Endothelial cell of umbilical vein (primary cell): ENCODE measurements around the gene DENND1A. TPM values are rescaled to one million over a fixed set of nuclear protein-coding genes. Genes with fewer than 3 reads are reported as not detected.

Source experiments
- BruUV-seq: library from RNA; stranded (reverse); fragments of 400-500 nt; replicated peaks from 2 replicates; lab custom pipeline; 2021; lab: Mats Ljungman, UMichigan
- CTCF ChIA-PET: fragments of 300-600, 350-600 bp; sonication (Branson Sonifier 250); formaldehyde crosslinking; loops from one replicate; lab custom pipeline; 2021; ENCODE audit warnings: antibody characterized with exemption, inconsistent platforms; lab: Charles Lee
- POLR2A ChIA-PET: fragments of 300-600, 350-600 bp; sonication (Branson Sonifier 250); formaldehyde crosslinking; loops from one replicate; lab custom pipeline; 2021; ENCODE audit warnings: antibody characterized with exemption, inconsistent platforms; lab: Charles Lee
- DNase-seq: peaks from one replicate; pipeline ENCODE4 v3.0.0-alpha.2; 2011; ENCODE audit warnings: low read depth, low spot score
- FAIRE-seq: peaks from 2 replicates; lab custom pipeline; 2011; peaks lifted over from hg19 to GRCh38; lab: Jason Lieb, UNC
- H2AFZ ChIP-seq: 2 replicates; pipeline ENCODE4 v1.6.0; 2012; ENCODE audit warnings: low read depth, low read length, control low read depth, inconsistent platforms
- H3K27ac ChIP-seq: 2 replicates; pipeline ENCODE4 v1.5.1; 2011; ENCODE audit warnings: low read depth, mild to moderate bottlenecking, control low read depth, low read length, moderate library complexity; ENCODE audit not compliant: insufficient read depth
- H3K27me3 ChIP-seq, 2 experiments: 2 replicates each; pipeline versions ENCODE4 v1.6.0 to v1.6.1; 2011; ENCODE audit warnings: low read length in 2 of 2, mixed read lengths in 1 of 2; ENCODE audit not compliant: control insufficient read depth in 2 of 2, insufficient read depth in 2 of 2
- H3K36me3 ChIP-seq, 2 experiments: 2 replicates in 1 of 2; 3 replicates in 1 of 2; pipeline ENCODE4 v1.5.1; 2011; ENCODE audit warnings: low read length in 2 of 2, mild to moderate bottlenecking in 1 of 2, moderate library complexity in 1 of 2; ENCODE audit not compliant: control insufficient read depth in 2 of 2, insufficient read depth in 2 of 2; ENCODE audit errors: extremely low read depth in 1 of 2
- H3K4me1 ChIP-seq: 3 replicates; pipeline ENCODE4 v1.5.1; 2011; ENCODE audit warnings: mild to moderate bottlenecking, low read length; ENCODE audit not compliant: control insufficient read depth, insufficient read depth; ENCODE audit errors: extremely low read depth
- H3K4me2 ChIP-seq: 2 replicates; pipeline ENCODE4 v1.6.1; 2011; ENCODE audit warnings: low read length, control low read depth, mixed read lengths; ENCODE audit not compliant: insufficient read depth
- H3K4me3 ChIP-seq, 3 experiments: fragments of 200-600 bp in 1 of 3; sonication (generic), shearing (Covaris generic) in 1 of 3; replicated peaks in 1 of 3; 2 replicates each; pipeline ENCODE4 v1.5.1; 2011 to 2016; ENCODE audit warnings: control low read depth in 3 of 3, low read length in 3 of 3, mild to moderate bottlenecking in 2 of 3, inconsistent platforms in 1 of 3, low read depth in 1 of 3, moderate library complexity in 1 of 3; ENCODE audit not compliant: insufficient read depth in 1 of 3
- H3K79me2 ChIP-seq: 2 replicates; pipeline ENCODE4 v1.6.0; 2012; ENCODE audit warnings: low read length, inconsistent platforms; ENCODE audit not compliant: control insufficient read depth, insufficient read depth
- H3K9ac ChIP-seq: replicated peaks from 2 replicates; pipeline ENCODE3; 2011; ENCODE audit warnings: low read length, control low read depth; ENCODE audit not compliant: insufficient read depth; ENCODE audit errors: extremely low read depth
- H3K9me1 ChIP-seq: replicated peaks from 3 replicates; pipeline ENCODE4 v1.6.0; 2011; ENCODE audit warnings: mild to moderate bottlenecking, low read length; ENCODE audit not compliant: control insufficient read depth, insufficient read depth; ENCODE audit errors: extremely low read depth
- H3K9me3 ChIP-seq: replicated peaks from 2 replicates; pipeline ENCODE4 v1.5.1; 2012; ENCODE audit warnings: low read length, inconsistent platforms; ENCODE audit not compliant: control insufficient read depth, insufficient read depth
- H4K20me1 ChIP-seq: replicated peaks from 2 replicates; pipeline ENCODE3; 2011; ENCODE audit warnings: mild to moderate bottlenecking, low read length; ENCODE audit not compliant: control insufficient read depth, insufficient read depth; ENCODE audit errors: extremely low read depth
- EZH2 ChIP-seq: IDR thresholded peaks from 2 replicates; pipeline ENCODE4 v1.6.1; 2012; ENCODE audit warnings: borderline replicate concordance, low read depth, mild to moderate bottlenecking, moderate library complexity, low read length, inconsistent platforms; ENCODE audit not compliant: severe bottlenecking
- FOS ChIP-seq: IDR thresholded peaks from 2 replicates; pipeline ENCODE4 v1.6.1; 2011; ENCODE audit warnings: mild to moderate bottlenecking, low read length, moderate library complexity, borderline replicate concordance; ENCODE audit not compliant: insufficient read depth
- GATA2 ChIP-seq: IDR thresholded peaks from 2 replicates; pipeline ENCODE4 v1.7.0; 2011; ENCODE audit warnings: low read depth, mild to moderate bottlenecking, moderate library complexity, mixed read lengths, low read length; ENCODE audit not compliant: insufficient read length, insufficient read depth
- JUN ChIP-seq: IDR thresholded peaks from 2 replicates; pipeline ENCODE4 v1.6.1; 2011; ENCODE audit warnings: borderline replicate concordance, low read depth; ENCODE audit not compliant: insufficient read length, insufficient read depth
- MYC ChIP-seq: IDR thresholded peaks from one replicate; pipeline ENCODE4 v1.6.1; 2011; ENCODE audit warnings: mild to moderate bottlenecking, low read depth, low read length
- POLR2A ChIP-seq: IDR thresholded peaks from 2 replicates; pipeline ENCODE4 v1.6.1; 2012; ENCODE audit warnings: low read depth, mild to moderate bottlenecking, control low read depth, low read length
- POLR2AphosphoS5 ChIP-seq: IDR thresholded peaks from 2 replicates; pipeline ENCODE4 v1.6.1; 2012; ENCODE audit warnings: low read depth, mild to moderate bottlenecking, control low read depth, low read length, moderate library complexity; ENCODE audit not compliant: insufficient read depth
- dilution Hi-C: fragments of 300-500 bp; cut with MboI; formaldehyde crosslinking; loops from one replicate; pipeline ENCODE4 v1.15.0; 2019; ENCODE audit warnings: low sequenced_read_pairs; ENCODE audit not compliant: extremely low pct_ligation_motif_present
- intact Hi-C: fragments of 100-400 bp; cut with micrococcal nuclease; formaldehyde crosslinking; loops from one replicate; pipeline ENCODE4 v1.10.0; 2022
- polyA plus RNA-seq, 4 experiments: library from polyadenylated mRNA; depleted of rRNA in 3 of 4; stranded (reverse) in 3 of 4; unstranded in 1 of 4; fragments of >200 nt; gene quantifications; 2 replicates each; pipeline versions ENCODE4 v1.2.1 to v1.2.3, GENCODE V29; 2011 to 2012; ENCODE audit warnings: missing spikeins in 1 of 4
- total RNA-seq: library from RNA; stranded (reverse); gene quantifications from 2 replicates; pipeline ENCODE4 v1.2.3, GENCODE V29; 2021
- TF ChIP-seq, protein P1 (sequence below): IDR thresholded peaks from 2 replicates; pipeline ENCODE4 v1.6.1; 2011; ENCODE audit not compliant: insufficient read depth, insufficient read length
- TF ChIP-seq, protein P2 (sequence below), 2 donors: IDR thresholded peaks; 1 replicate in 1 of 2; 2 replicates in 1 of 2; pipeline ENCODE4 v1.5.1; 2011; ENCODE audit warnings: low read length in 2 of 2, mild to moderate bottlenecking in 2 of 2, moderate library complexity in 2 of 2, control low read depth in 1 of 2, inconsistent platforms in 1 of 2, low read depth in 1 of 2; ENCODE audit not compliant: insufficient read depth in 1 of 2; ENCODE audit errors: extremely low read depth in 1 of 2

DENND1A gene
- total and polyA plus RNA-seq, 2 donors (not counting 3 experiments of a cell fraction or from before 2014, with no cell fraction given), result 18.5 to 24.5 TPM

DNA sequence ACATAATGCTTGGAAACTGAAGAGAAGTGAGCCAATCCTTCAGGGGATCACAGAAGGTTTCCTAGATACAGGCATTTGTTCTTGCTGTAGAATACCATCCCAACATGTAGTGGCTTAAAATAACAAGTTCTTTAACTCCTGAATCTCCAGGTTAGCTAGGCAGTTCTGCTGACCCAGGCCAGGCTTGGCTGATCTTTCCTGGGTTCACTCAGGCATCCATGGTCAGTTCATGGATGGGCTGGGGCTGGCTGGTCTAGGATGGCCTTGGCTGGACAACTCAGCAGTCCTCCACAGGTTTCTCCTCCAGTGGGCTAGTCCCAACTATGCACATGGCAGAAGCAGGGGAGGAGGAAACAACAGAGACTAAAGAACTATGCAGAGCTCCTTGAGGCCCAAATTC is 37.4 kb upstream of the DENND1A start:
- Histone ChIP-seq H3K4me2 (no peak overlapping the region), H4K20me1 (no peaks in the 10 kb centered on the region), H3K79me2 (no peaks in the 10 kb centered on the region), H3K27ac (no peak overlapping the region), H3K9ac (no peak overlapping the region), H3K4me1 (no peaks in the 10 kb centered on the region), H3K36me3 (no peaks in the 10 kb centered on the region), H3K27me3 (no peaks in the 10 kb centered on the region), H3K4me3 (no peak overlapping the region), H2AFZ (no peak overlapping the region), H3K9me1 (no peaks in the 10 kb centered on the region), H3K9me3 (no peaks in the 10 kb centered on the region)
- dilution Hi-C loops, result no loop called here
- no TSS peak for BruUV-seq
- ChIA-PET POLR2A (no interaction called here), CTCF (no interaction called here)
- intact Hi-C loops, result no loop called here
- no peak for FAIRE-seq
- TF ChIP-seq JUN (no peak), MYC (no peak), POLR2A (no peak), GATA2 (no peak), FOS (no peak), EZH2 (no peak), POLR2AphosphoS5 (no peak)
- TF ChIP-seq, protein P1, sequence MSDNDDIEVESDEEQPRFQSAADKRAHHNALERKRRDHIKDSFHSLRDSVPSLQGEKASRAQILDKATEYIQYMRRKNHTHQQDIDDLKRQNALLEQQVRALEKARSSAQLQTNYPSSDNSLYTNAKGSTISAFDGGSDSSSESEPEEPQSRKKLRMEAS, result no peak
- TF ChIP-seq, protein P2, sequence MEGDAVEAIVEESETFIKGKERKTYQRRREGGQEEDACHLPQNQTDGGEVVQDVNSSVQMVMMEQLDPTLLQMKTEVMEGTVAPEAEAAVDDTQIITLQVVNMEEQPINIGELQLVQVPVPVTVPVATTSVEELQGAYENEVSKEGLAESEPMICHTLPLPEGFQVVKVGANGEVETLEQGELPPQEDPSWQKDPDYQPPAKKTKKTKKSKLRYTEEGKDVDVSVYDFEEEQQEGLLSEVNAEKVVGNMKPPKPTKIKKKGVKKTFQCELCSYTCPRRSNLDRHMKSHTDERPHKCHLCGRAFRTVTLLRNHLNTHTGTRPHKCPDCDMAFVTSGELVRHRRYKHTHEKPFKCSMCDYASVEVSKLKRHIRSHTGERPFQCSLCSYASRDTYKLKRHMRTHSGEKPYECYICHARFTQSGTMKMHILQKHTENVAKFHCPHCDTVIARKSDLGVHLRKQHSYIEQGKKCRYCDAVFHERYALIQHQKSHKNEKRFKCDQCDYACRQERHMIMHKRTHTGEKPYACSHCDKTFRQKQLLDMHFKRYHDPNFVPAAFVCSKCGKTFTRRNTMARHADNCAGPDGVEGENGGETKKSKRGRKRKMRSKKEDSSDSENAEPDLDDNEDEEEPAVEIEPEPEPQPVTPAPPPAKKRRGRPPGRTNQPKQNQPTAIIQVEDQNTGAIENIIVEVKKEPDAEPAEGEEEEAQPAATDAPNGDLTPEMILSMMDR (IDR thresholded peaks at IDR 0.05; ENCODE audit: extremely low read depth in 1 of 2, insufficient read depth in 1 of 2, low read depth in 1 of 2, low read length in 2 of 2), result no peak
- DNase-seq, result no peak
